HEK293 (cell line): ENCODE measurements around the gene SMIM38.

Experiments used
- CTCF ChIA-PET: fragments of 350-600 bp; formaldehyde crosslinking; extraction: SDS; loops from one replicate; lab custom pipeline; 2021; ENCODE audit warnings: antibody characterized with exemption; lab: Yijun Ruan, JAX
- POLR2A ChIA-PET: fragments of 300-600 bp; formaldehyde crosslinking; extraction: SDS; loops from one replicate; lab custom pipeline; 2020; ENCODE audit warnings: antibody characterized with exemption, inconsistent platforms; lab: Yijun Ruan, JAX
- H3K27ac ChIP-seq: fragments of 200-500 bp; sonication (Bioruptor generic); 2 replicates; pipeline ENCODE4 v1.5.1; 2014; ENCODE audit warnings: low read depth, low read length, control low read depth, inconsistent platforms; ENCODE audit errors: extremely low read depth
- H3K36me3 ChIP-seq, 2 experiments: fragments of 200-500 bp in 1 of 2; sonication (Bioruptor generic) in 1 of 2; 1 replicate in 1 of 2; 2 replicates in 1 of 2; pipeline ENCODE4 v1.5.1; 2014 to 2017; ENCODE audit warnings: inconsistent platforms in 2 of 2, low read length in 2 of 2; ENCODE audit not compliant: control insufficient read depth in 2 of 2, insufficient read depth in 1 of 2
- H3K4me1 ChIP-seq: fragments of 200-500 bp; sonication (Bioruptor generic); 2 replicates; pipeline ENCODE4 v1.5.1; 2014; ENCODE audit warnings: mild to moderate bottlenecking, low read length, inconsistent platforms; ENCODE audit not compliant: control insufficient read depth, insufficient read depth
- H3K4me3 ChIP-seq: 2 replicates; pipeline ENCODE4 v1.5.1; 2011; ENCODE audit warnings: low read depth, mild to moderate bottlenecking, control low read depth, low read length, moderate library complexity
- H3K9me3 ChIP-seq: fragments of 200-500 bp; sonication (Bioruptor generic); 2 replicates; pipeline ENCODE4 v1.5.1; 2014; ENCODE audit warnings: low read depth, low read length, inconsistent platforms; ENCODE audit not compliant: control insufficient read depth, insufficient read depth
- GLI2 ChIP-seq: fragments of 450-650 bp; formaldehyde crosslinking; IDR thresholded peaks from 2 replicates; pipeline ENCODE4; 2017; ENCODE audit warnings: missing biosample characterization, missing genetic modification characterization, low read depth, borderline replicate concordance
- KLF16 ChIP-seq: fragments of 450-650 bp; formaldehyde crosslinking; IDR thresholded peaks from 2 replicates; pipeline ENCODE4 v1.5.1; 2017; ENCODE audit warnings: missing biosample characterization, missing genetic modification characterization
- MYNN ChIP-seq: fragments of 450-650 bp; formaldehyde crosslinking; IDR thresholded peaks from 2 replicates; pipeline ENCODE4 v1.5.1; 2016; ENCODE audit warnings: missing biosample characterization, missing genetic modification characterization, borderline replicate concordance
- TRIM28 ChIP-seq: IDR thresholded peaks from 2 replicates; pipeline ENCODE4 v1.6.1; 2011; ENCODE audit warnings: low read length, control low read depth, borderline replicate concordance
- ZBTB21 ChIP-seq: fragments of 450-650 bp; formaldehyde crosslinking; IDR thresholded peaks from 2 replicates; pipeline ENCODE4 v1.5.1; 2017; ENCODE audit warnings: missing biosample characterization, missing genetic modification characterization
- ZFP37 ChIP-seq: fragments of 450-650 bp; formaldehyde crosslinking; IDR thresholded peaks from 2 replicates; pipeline ENCODE4 v1.5.1; 2016; ENCODE audit warnings: missing biosample characterization, missing genetic modification characterization
- ZFP69B ChIP-seq: fragments of 450-650 bp; formaldehyde crosslinking; IDR thresholded peaks from 2 replicates; pipeline ENCODE4 v1.5.1; 2016; ENCODE audit warnings: missing biosample characterization, missing genetic modification characterization
- ZIC2 ChIP-seq: fragments of 450-650 bp; formaldehyde crosslinking; IDR thresholded peaks from 2 replicates; pipeline ENCODE4 v1.5.1; 2016; ENCODE audit warnings: missing biosample characterization, missing genetic modification characterization
- ZNF16 ChIP-seq: fragments of 450-650 bp; formaldehyde crosslinking; IDR thresholded peaks from 2 replicates; pipeline ENCODE4 v1.5.1; 2016; ENCODE audit warnings: low read depth, missing biosample characterization, missing genetic modification characterization
- ZNF169 ChIP-seq: fragments of 450-650 bp; formaldehyde crosslinking; IDR thresholded peaks from 2 replicates; pipeline ENCODE4 v1.5.1; 2016; ENCODE audit warnings: missing biosample characterization, missing genetic modification characterization
- ZNF175 ChIP-seq: fragments of 450-650 bp; formaldehyde crosslinking; IDR thresholded peaks from 2 replicates; pipeline ENCODE4 v1.5.1; 2016; ENCODE audit warnings: missing biosample characterization, missing genetic modification characterization
- ZNF19 ChIP-seq: fragments of 450-650 bp; formaldehyde crosslinking; IDR thresholded peaks from 2 replicates; pipeline ENCODE4; 2016; ENCODE audit warnings: missing biosample characterization, missing genetic modification characterization, low read depth
- ZNF214 ChIP-seq: fragments of 450-650 bp; formaldehyde crosslinking; IDR thresholded peaks from 2 replicates; pipeline ENCODE4 v1.5.1; 2017; ENCODE audit warnings: missing biosample characterization, mild to moderate bottlenecking, missing genetic modification characterization, borderline replicate concordance
- ZNF311 ChIP-seq: fragments of 450-650 bp; formaldehyde crosslinking; IDR thresholded peaks from 2 replicates; pipeline ENCODE4 v1.5.1; 2017; ENCODE audit warnings: missing biosample characterization, missing genetic modification characterization, borderline replicate concordance
- ZNF555 ChIP-seq: fragments of 450-650 bp; formaldehyde crosslinking; conservative IDR thresholded peaks from 2 replicates; pipeline ENCODE4 v1.5.1; 2017; ENCODE audit warnings: missing biosample characterization, mild to moderate bottlenecking, missing genetic modification characterization, inconsistent platforms
- ZNF621 ChIP-seq: fragments of 450-650 bp; formaldehyde crosslinking; IDR thresholded peaks from 2 replicates; pipeline ENCODE4 v1.5.1; 2017; ENCODE audit warnings: missing biosample characterization, missing genetic modification characterization
- ZNF654 ChIP-seq: fragments of 450-650 bp; formaldehyde crosslinking; IDR thresholded peaks from 2 replicates; pipeline ENCODE4 v1.5.1; 2016; ENCODE audit warnings: low read depth, missing biosample characterization, missing genetic modification characterization
- ZNF664 ChIP-seq: fragments of 450-650 bp; formaldehyde crosslinking; IDR thresholded peaks from 2 replicates; pipeline ENCODE4 v1.5.1; 2016; ENCODE audit warnings: missing biosample characterization, missing genetic modification characterization
- TF ChIP-seq, protein P1 (sequence below): fragments of 450-650 bp; formaldehyde crosslinking; IDR thresholded peaks from 2 replicates; pipeline ENCODE4 v1.5.1; 2016; ENCODE audit warnings: missing biosample characterization, missing genetic modification characterization
- TF ChIP-seq, protein P2 (sequence below): fragments of 450-650 bp; formaldehyde crosslinking; IDR thresholded peaks from 2 replicates; pipeline ENCODE4 v1.5.1; 2016; ENCODE audit warnings: missing biosample characterization, missing genetic modification characterization
- TF ChIP-seq, protein P3 (sequence below): fragments of 450-650 bp; formaldehyde crosslinking; IDR thresholded peaks from 2 replicates; pipeline ENCODE4 v1.5.1; 2016; ENCODE audit warnings: missing biosample characterization, missing genetic modification characterization, borderline replicate concordance
- TF ChIP-seq, protein P4 (sequence below): fragments of 450-650 bp; formaldehyde crosslinking; IDR thresholded peaks from 2 replicates; pipeline ENCODE4 v1.5.1; 2016; ENCODE audit warnings: missing biosample characterization, missing genetic modification characterization

The SMIM38 gene

DNA sequence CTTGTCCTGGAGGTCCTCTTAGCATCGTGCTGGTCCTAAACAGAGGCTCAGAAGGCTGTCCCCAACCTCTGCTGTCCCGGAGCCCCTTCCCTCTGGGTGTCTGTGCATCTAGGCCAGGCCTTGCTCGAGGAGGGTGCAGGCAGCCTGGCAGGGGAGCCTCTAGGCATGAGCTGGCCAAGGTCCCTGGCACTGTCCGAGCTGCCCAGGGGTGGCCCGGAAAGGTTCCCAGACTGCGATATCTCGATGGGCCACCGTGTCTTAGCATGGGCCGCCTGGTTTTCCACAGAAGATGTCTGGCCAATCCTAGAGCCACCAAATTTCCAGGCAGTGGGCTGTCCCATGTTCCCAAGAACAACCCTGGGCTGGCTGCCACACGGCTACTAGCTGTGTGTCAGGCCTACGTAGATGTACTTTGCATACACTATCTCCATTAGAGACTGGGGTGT lies 24.6 kb upstream of the SMIM38 start:
- ChIA-PET CTCF (interaction anchor here (0.5 to 2.3 kb wide), 43 partner anchors 9 to 546 kb away, joined by 3 to 17 read pairs (median 4); partner anchors contain the start of gene LTO1), POLR2A (interaction anchor here (1.0 to 1.1 kb wide), 2 partner anchors 8 to 511 kb away, joined by 4 to 6 read pairs; no protein-coding TSS in a partner anchor)
- TF ChIP-seq ZNF175 (tag by site-specific recombination) (no peak), ZBTB21 (no peak), KLF16 (tag by site-specific recombination) (no peak), ZNF555 (tag by site-specific recombination) (no peak), ZFP37 (tag by site-specific recombination) (no peak), ZNF621 (tag by site-specific recombination) (no peak)
- TF ChIP-seq, protein P1, sequence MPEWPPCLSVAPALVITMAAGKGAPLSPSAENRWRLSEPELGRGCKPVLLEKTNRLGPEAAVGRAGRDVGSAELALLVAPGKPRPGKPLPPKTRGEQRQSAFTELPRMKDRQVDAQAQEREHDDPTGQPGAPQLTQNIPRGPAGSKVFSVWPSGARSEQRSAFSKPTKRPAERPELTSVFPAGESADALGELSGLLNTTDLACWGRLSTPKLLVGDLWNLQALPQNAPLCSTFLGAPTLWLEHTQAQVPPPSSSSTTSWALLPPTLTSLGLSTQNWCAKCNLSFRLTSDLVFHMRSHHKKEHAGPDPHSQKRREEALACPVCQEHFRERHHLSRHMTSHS (tag by site-specific recombination): no peak
- H3K27ac ChIP-seq: no peak overlapping the region
- H3K4me3 ChIP-seq: no peak overlapping the region
- no peaks in the 10 kb centered on the region for H3K36me3 ChIP-seq
- no peaks in the 10 kb centered on the region for H3K4me1 ChIP-seq
- no peaks in the 10 kb centered on the region for H3K9me3 ChIP-seq

DNA sequence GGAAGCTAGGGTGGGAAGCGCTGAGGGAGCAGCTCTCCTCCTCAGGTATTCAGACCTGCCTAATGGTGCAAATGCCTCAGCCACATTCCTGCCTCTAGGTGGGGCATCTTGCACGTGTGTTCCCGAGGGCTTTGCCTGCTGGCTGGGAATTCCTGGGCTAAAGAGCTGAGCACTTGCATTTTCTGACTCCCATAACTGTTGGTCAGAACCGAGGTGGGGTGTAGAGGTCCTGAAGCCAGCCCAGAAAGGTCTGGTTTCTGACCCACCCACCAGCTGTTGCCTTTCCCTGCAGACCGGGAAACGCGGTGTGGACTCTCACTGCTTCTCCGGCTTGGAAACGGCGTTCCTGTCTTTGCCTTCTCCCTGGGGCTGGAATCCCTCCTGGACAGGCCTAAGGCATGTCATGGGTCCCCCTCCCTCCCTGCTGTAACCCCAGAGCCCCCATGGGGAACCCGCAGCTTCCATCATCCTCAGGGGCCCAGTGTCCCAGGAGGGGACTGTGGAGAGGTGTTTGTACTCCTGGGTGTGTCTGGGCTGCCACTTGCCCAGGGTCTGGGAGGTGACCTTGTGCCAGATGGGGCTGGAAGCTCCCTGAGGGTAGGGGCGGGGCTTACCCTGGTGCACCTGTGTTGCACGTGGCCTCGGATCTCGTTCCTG lies 24.0 kb upstream of the SMIM38 start:
- TF ChIP-seq ZNF19 (tag by site-specific recombination) (no peak), ZNF169 (tag by site-specific recombination) (no peak), ZNF16 (tag by site-specific recombination) (no peak), ZNF214 (tag by site-specific recombination) (no peak), ZIC2 (tag by site-specific recombination) (0 out of 2 replicates have a peak, but pooled peaks have one; percentile 13), MYNN (tag by site-specific recombination) (no peak), GLI2 (tag by site-specific recombination) (no peak), ZFP69B (no peak), ZNF654 (peak; percentile 34; the same call in 1 of the 2 replicates), TRIM28 (no peak), ZNF664 (no peak), ZNF311 (tag by site-specific recombination) (no peak)
- TF ChIP-seq, protein P2, sequence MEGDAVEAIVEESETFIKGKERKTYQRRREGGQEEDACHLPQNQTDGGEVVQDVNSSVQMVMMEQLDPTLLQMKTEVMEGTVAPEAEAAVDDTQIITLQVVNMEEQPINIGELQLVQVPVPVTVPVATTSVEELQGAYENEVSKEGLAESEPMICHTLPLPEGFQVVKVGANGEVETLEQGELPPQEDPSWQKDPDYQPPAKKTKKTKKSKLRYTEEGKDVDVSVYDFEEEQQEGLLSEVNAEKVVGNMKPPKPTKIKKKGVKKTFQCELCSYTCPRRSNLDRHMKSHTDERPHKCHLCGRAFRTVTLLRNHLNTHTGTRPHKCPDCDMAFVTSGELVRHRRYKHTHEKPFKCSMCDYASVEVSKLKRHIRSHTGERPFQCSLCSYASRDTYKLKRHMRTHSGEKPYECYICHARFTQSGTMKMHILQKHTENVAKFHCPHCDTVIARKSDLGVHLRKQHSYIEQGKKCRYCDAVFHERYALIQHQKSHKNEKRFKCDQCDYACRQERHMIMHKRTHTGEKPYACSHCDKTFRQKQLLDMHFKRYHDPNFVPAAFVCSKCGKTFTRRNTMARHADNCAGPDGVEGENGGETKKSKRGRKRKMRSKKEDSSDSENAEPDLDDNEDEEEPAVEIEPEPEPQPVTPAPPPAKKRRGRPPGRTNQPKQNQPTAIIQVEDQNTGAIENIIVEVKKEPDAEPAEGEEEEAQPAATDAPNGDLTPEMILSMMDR (tag by site-specific recombination): 0 out of 2 replicates have a peak, but pooled peaks have one; percentile 21
- TF ChIP-seq, protein P3, sequence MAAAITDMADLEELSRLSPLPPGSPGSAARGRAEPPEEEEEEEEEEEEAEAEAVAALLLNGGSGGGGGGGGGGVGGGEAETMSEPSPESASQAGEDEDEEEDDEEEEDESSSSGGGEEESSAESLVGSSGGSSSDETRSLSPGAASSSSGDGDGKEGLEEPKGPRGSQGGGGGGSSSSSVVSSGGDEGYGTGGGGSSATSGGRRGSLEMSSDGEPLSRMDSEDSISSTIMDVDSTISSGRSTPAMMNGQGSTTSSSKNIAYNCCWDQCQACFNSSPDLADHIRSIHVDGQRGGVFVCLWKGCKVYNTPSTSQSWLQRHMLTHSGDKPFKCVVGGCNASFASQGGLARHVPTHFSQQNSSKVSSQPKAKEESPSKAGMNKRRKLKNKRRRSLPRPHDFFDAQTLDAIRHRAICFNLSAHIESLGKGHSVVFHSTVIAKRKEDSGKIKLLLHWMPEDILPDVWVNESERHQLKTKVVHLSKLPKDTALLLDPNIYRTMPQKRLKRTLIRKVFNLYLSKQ (tag by site-specific recombination): no peak
- TF ChIP-seq, protein P4, sequence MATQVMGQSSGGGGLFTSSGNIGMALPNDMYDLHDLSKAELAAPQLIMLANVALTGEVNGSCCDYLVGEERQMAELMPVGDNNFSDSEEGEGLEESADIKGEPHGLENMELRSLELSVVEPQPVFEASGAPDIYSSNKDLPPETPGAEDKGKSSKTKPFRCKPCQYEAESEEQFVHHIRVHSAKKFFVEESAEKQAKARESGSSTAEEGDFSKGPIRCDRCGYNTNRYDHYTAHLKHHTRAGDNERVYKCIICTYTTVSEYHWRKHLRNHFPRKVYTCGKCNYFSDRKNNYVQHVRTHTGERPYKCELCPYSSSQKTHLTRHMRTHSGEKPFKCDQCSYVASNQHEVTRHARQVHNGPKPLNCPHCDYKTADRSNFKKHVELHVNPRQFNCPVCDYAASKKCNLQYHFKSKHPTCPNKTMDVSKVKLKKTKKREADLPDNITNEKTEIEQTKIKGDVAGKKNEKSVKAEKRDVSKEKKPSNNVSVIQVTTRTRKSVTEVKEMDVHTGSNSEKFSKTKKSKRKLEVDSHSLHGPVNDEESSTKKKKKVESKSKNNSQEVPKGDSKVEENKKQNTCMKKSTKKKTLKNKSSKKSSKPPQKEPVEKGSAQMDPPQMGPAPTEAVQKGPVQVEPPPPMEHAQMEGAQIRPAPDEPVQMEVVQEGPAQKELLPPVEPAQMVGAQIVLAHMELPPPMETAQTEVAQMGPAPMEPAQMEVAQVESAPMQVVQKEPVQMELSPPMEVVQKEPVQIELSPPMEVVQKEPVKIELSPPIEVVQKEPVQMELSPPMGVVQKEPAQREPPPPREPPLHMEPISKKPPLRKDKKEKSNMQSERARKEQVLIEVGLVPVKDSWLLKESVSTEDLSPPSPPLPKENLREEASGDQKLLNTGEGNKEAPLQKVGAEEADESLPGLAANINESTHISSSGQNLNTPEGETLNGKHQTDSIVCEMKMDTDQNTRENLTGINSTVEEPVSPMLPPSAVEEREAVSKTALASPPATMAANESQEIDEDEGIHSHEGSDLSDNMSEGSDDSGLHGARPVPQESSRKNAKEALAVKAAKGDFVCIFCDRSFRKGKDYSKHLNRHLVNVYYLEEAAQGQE (tag by site-specific recombination): no peak
- POLR2A ChIA-PET: interaction anchor here (1.0 to 1.1 kb wide), 2 partner anchors 9 to 511 kb away, joined by 4 to 6 read pairs; no protein-coding TSS in a partner anchor
- Histone ChIP-seq H3K9me3 (no peaks in the 10 kb centered on the region), H3K27ac (no peak overlapping the region), H3K36me3 (no peaks in the 10 kb centered on the region), H3K4me3 (no peak overlapping the region), H3K4me1 (no peaks in the 10 kb centered on the region)
- CTCF ChIA-PET: interaction anchor here (0.5 to 2.3 kb wide), 47 partner anchors 9 to 1710 kb away, joined by 3 to 17 read pairs (median 4); partner anchors contain the start of gene LTO1
